Fibroblast of lung (primary cell): ENCODE data around the gene PKNOX2. TPM values are rescaled to one million over a fixed set of nuclear protein-coding genes. Genes with fewer than 3 reads are reported as not detected.
A peak's percentile ranks its signal among the peaks of the same experiment; 100 is the strongest.

Source experiments
- DNase-seq, 2 donors: peaks; one replicate each; pipeline versions ENCODE4 v3.0.0 to v3.0.0-alpha.2; 2010; ENCODE audit warnings: low read depth in 2 of 2
- H2AFZ ChIP-seq: 2 replicates; pipeline ENCODE4 v1.5.1; 2012; ENCODE audit warnings: low read length, control low read depth, inconsistent platforms
- H3K27ac ChIP-seq: 2 replicates; pipeline ENCODE4 v1.5.1; 2011; ENCODE audit warnings: low read length, control low read depth; ENCODE audit not compliant: insufficient read depth
- H3K27me3 ChIP-seq: 2 replicates; pipeline ENCODE4 v1.5.1; 2011; ENCODE audit warnings: mild to moderate bottlenecking, low read length; ENCODE audit not compliant: control insufficient read depth, insufficient read depth
- H3K36me3 ChIP-seq: 2 replicates; pipeline ENCODE4 v1.5.1; 2011; ENCODE audit warnings: low read length; ENCODE audit not compliant: control insufficient read depth, insufficient read depth
- H3K4me1 ChIP-seq: 2 replicates; pipeline ENCODE4 v1.5.1; 2011; ENCODE audit warnings: low read length; ENCODE audit not compliant: control insufficient read depth, insufficient read depth; ENCODE audit errors: extremely low read depth
- H3K4me2 ChIP-seq: 2 replicates; pipeline ENCODE4 v1.5.1; 2011; ENCODE audit warnings: low read length, control low read depth; ENCODE audit not compliant: insufficient read depth; ENCODE audit errors: extremely low read depth
- H3K4me3 ChIP-seq, 4 experiments: fragments of 200-600 bp in 1 of 4; sonication (generic) in 1 of 4; replicated peaks in 1 of 4; 2 replicates each; pipeline ENCODE4 v1.5.1; 2011 to 2016; ENCODE audit warnings: low read length in 4 of 4, low read depth in 3 of 4, mild to moderate bottlenecking in 3 of 4, control low read depth in 2 of 4, inconsistent platforms in 1 of 4, mixed read lengths in 1 of 4; ENCODE audit not compliant: insufficient read depth in 1 of 4; ENCODE audit errors: control extremely low read depth in 1 of 4
- H3K79me2 ChIP-seq: 2 replicates; pipeline ENCODE4 v1.5.1; 2012; ENCODE audit warnings: mild to moderate bottlenecking, low read length, inconsistent platforms; ENCODE audit not compliant: control insufficient read depth, insufficient read depth
- H3K9ac ChIP-seq: 2 replicates; pipeline ENCODE4 v1.5.1; 2011; ENCODE audit warnings: mild to moderate bottlenecking, low read length, control low read depth; ENCODE audit not compliant: insufficient read depth
- H3K9me3 ChIP-seq: 2 replicates; pipeline ENCODE4 v1.5.1; 2012; ENCODE audit warnings: low read depth, low read length; ENCODE audit not compliant: control insufficient read depth, insufficient read depth
- H4K20me1 ChIP-seq: 2 replicates; pipeline ENCODE4 v1.5.1; 2011; ENCODE audit warnings: low read length; ENCODE audit not compliant: control insufficient read depth, insufficient read depth; ENCODE audit errors: extremely low read depth
- EZH2 ChIP-seq: IDR thresholded peaks from 2 replicates; pipeline ENCODE4 v1.5.1; 2012; ENCODE audit warnings: low read length, control low read depth, mild to moderate bottlenecking; ENCODE audit errors: missing control alignments
- polyA plus RNA-seq, 2 donors: library from polyadenylated mRNA; depleted of rRNA in 1 of 2; stranded (reverse) in 1 of 2; unstranded in 1 of 2; fragments of >200 nt; gene quantifications; 2 replicates each; pipeline ENCODE4 v1.2.1, GENCODE V29; 2011 to 2012; ENCODE audit warnings: missing spikeins in 1 of 2
- total RNA-seq: library from RNA; depleted of rRNA; stranded (reverse); fragments of >200 nt; gene quantifications from 2 replicates; pipeline ENCODE4 v1.2.1, GENCODE V29; 2014
- TF ChIP-seq, protein P1 (sequence below), 2 donors: IDR thresholded peaks in 1 of 2; conservative IDR thresholded peaks in 1 of 2; 1 replicate in 1 of 2; 2 replicates in 1 of 2; pipeline ENCODE4 v1.5.1; 2011 to 2012; ENCODE audit warnings: low read length in 2 of 2, control low read depth in 1 of 2, inconsistent platforms in 1 of 2, low read depth in 1 of 2, mild to moderate bottlenecking in 1 of 2

PKNOX2 gene
- total and polyA plus RNA-seq, 2 donors (not counting 1 experiment from before 2014, with no cell fraction given) = 0.33 to 2.2 TPM

DNA sequence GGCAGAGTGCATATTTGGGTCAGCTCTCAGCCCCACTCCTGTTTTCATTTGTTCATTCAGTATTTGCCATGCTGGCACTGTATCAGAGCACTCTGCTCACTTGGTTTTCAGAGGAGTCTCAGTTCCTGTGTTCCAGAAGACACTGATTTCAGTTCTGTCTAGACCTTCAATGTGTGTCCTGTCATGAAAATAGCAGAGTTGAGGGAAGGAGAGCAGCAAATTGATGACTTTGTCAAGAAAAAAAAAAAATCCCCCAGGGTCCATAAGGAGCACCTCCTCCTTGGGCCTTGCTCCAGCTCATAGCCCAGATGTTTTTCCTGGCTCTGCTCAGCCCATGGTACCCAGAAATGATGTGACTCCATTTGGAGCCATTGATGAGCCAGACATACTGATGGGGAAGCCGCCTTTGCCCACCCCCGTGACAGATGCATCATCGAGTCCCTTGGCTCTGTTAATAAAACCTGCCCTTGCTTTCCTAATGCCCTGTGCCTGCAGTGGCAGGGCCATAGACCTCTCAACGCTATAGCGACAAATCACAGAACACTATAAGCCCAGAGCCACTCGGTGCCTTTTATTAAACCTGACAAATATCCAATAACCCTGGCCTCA, 107.0 kb downstream of the PKNOX2 start:
- no peak for DNase-seq
- Histone ChIP-seq H3K4me1 (no peaks in the 10 kb centered on the region), H2AFZ (no peak overlapping the region), H4K20me1 (no peaks in the 10 kb centered on the region), H3K27me3 (peaks cover 4% of the 10 kb centered on the region), H3K9me3 (no peaks in the 10 kb centered on the region), H3K4me3 (no peak overlapping the region), H3K79me2 (no peaks in the 10 kb centered on the region), H3K9ac (no peak overlapping the region), H3K27ac (no peak overlapping the region), H3K4me2 (no peak overlapping the region), H3K36me3 (no peaks in the 10 kb centered on the region)
- TF ChIP-seq, protein P1, sequence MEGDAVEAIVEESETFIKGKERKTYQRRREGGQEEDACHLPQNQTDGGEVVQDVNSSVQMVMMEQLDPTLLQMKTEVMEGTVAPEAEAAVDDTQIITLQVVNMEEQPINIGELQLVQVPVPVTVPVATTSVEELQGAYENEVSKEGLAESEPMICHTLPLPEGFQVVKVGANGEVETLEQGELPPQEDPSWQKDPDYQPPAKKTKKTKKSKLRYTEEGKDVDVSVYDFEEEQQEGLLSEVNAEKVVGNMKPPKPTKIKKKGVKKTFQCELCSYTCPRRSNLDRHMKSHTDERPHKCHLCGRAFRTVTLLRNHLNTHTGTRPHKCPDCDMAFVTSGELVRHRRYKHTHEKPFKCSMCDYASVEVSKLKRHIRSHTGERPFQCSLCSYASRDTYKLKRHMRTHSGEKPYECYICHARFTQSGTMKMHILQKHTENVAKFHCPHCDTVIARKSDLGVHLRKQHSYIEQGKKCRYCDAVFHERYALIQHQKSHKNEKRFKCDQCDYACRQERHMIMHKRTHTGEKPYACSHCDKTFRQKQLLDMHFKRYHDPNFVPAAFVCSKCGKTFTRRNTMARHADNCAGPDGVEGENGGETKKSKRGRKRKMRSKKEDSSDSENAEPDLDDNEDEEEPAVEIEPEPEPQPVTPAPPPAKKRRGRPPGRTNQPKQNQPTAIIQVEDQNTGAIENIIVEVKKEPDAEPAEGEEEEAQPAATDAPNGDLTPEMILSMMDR (conservative IDR thresholded peaks at IDR 0.05 in 1 of 2, IDR thresholded peaks at IDR 0.05 in 1 of 2; ENCODE audit: low read depth in 1 of 2, low read length in 2 of 2) = no peak
- no peak for TF ChIP-seq EZH2

DNA sequence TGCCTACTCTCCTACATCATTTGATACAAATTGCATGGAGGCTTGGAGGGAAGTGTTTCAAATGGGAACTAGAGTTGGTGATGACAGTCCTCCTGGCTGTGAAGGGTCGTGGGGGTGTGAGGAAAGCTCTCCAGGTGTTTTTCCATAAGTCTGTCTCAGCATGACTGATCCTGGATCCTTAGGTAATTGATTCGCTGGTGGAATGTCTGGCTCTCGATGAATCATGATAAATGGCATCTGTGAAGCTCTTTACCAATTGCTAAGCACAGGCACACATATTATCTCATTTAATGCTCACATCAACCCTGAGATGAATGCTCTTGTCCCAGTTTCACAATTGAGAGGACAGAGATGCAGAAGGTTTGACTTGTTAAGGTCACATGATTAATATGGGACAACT, 107.5 kb downstream of the PKNOX2 start:
- no peaks in the 10 kb centered on the region for H3K79me2 ChIP-seq
- H3K4me3 ChIP-seq = no peak overlapping the region
- peaks cover 4% of the 10 kb centered on the region for H3K27me3 ChIP-seq
- no peak overlapping the region for H2AFZ ChIP-seq
- no peak overlapping the region for H3K4me2 ChIP-seq
- H4K20me1 ChIP-seq = no peaks in the 10 kb centered on the region
- peak in 1 of 2 donors; percentile 73 for DNase-seq
- H3K9ac ChIP-seq = no peak overlapping the region
- no peaks in the 10 kb centered on the region for H3K4me1 ChIP-seq
- no peaks in the 10 kb centered on the region for H3K9me3 ChIP-seq
- no peak overlapping the region for H3K27ac ChIP-seq
- H3K36me3 ChIP-seq = no peaks in the 10 kb centered on the region
- no peak for TF ChIP-seq EZH2
- TF ChIP-seq, protein P1 (conservative IDR thresholded peaks at IDR 0.05 in 1 of 2, IDR thresholded peaks at IDR 0.05 in 1 of 2; ENCODE audit: low read depth in 1 of 2, low read length in 2 of 2) = no peak

DNA sequence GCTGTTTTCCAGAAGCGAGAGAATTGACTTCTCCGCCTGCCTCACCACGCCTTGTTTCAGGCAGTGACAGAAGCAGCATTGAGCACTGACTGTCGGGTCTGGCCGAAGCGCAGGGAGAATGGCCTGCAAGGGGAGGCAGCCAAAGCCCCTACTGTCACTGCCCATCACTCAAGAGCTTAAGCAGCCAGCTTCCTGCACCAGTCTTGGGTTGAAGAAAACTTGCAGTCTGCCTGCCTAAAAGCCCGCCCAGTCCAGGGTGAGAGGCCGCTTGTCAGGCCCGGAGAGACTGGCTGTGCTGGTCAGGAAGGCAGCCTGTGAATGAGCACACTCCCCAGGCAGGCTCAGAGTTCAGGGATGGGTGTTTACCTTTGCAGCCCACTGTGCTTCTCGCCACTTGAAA, 108.3 kb downstream of the PKNOX2 start:
- no peak overlapping the region for H3K9ac ChIP-seq
- TF ChIP-seq, protein P1 (conservative IDR thresholded peaks at IDR 0.05 in 1 of 2, IDR thresholded peaks at IDR 0.05 in 1 of 2; ENCODE audit: low read depth in 1 of 2, low read length in 2 of 2) = no peak
- TF ChIP-seq EZH2 = no peak

More for the DNA sequence above, 108.3 kb downstream of the PKNOX2 start:
- Histone ChIP-seq H3K4me2 (no peak overlapping the region), H3K27ac (no peak overlapping the region), H3K4me3 (no peak overlapping the region), H4K20me1 (no peaks in the 10 kb centered on the region), H3K79me2 (no peaks in the 10 kb centered on the region), H3K9me3 (no peaks in the 10 kb centered on the region), H2AFZ (no peak overlapping the region), H3K36me3 (no peaks in the 10 kb centered on the region), H3K4me1 (no peaks in the 10 kb centered on the region), H3K27me3 (peaks cover 4% of the 10 kb centered on the region)
- DNase-seq = no peak
